Suprapubic skin (tissue), 4 donors: ENCODE data around the gene PPT1.

Experiments used
- POLR2A ChIP-seq, 2 donors: fragments of 450-650 bp; IDR thresholded peaks; one replicate each; pipeline ENCODE4 v1.6.1; 2017; ENCODE audit warnings: antibody characterized with exemption in 2 of 2, mild to moderate bottlenecking in 2 of 2, moderate library complexity in 2 of 2
- POLR2AphosphoS5 ChIP-seq, 3 donors: sonication (generic); formaldehyde crosslinking; IDR thresholded peaks; one replicate each; pipeline ENCODE4 v1.6.1; 2017; ENCODE audit warnings: antibody characterized with exemption in 3 of 3
- TF ChIP-seq, protein P1 (sequence below), 2 donors: fragments of 200-600 bp in 1 of 2; fragments of 450-650 bp in 1 of 2; sonication (generic) in 1 of 2; IDR thresholded peaks; one replicate each; pipeline ENCODE4 v1.5.1; 2016 to 2019; ENCODE audit warnings: antibody characterized with exemption in 2 of 2, mild to moderate bottlenecking in 1 of 2, moderate library complexity in 1 of 2

DNA sequence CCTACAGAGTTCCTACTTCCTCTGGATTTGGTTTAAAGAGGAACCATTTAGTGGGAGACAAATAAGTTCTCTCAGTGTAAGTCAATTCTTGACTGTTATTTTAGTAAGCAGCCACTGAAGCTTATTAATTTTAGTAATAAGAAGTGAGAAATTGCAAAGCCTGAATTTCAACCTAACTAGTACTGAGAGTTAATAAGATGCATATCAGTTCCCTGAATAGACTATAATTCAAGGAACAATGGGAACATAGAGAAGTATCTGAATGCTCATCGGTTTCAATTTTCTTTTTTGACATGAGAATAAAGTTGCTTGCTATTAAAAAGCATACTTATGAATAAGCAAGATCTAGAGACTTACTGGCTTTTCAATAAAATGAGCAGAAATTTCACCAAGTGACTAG lies 8.0 kb upstream of the PPT1 start:
- TF ChIP-seq, protein P1, sequence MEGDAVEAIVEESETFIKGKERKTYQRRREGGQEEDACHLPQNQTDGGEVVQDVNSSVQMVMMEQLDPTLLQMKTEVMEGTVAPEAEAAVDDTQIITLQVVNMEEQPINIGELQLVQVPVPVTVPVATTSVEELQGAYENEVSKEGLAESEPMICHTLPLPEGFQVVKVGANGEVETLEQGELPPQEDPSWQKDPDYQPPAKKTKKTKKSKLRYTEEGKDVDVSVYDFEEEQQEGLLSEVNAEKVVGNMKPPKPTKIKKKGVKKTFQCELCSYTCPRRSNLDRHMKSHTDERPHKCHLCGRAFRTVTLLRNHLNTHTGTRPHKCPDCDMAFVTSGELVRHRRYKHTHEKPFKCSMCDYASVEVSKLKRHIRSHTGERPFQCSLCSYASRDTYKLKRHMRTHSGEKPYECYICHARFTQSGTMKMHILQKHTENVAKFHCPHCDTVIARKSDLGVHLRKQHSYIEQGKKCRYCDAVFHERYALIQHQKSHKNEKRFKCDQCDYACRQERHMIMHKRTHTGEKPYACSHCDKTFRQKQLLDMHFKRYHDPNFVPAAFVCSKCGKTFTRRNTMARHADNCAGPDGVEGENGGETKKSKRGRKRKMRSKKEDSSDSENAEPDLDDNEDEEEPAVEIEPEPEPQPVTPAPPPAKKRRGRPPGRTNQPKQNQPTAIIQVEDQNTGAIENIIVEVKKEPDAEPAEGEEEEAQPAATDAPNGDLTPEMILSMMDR (IDR thresholded peaks at IDR 0.05): no peak
- TF ChIP-seq POLR2A (IDR thresholded peaks at IDR 0.05) (no peak), POLR2AphosphoS5 (IDR thresholded peaks at IDR 0.05) (no peak)
